ENCODE data around the gene HAPSTR1.
A peak's percentile ranks its signal among the peaks of the same experiment; 100 is the strongest.
"Not testable (repeated sequence)": the region's sequence is repeated elsewhere in the genome, so short reads cannot be mapped to it uniquely, and the experiment has no call there.

HAPSTR1 gene

GRCh38 chr16:9072806-9073341 is 18.6 kb upstream of the HAPSTR1 start:
- no peaks in the 10 kb centered on the region for H3K36me3 ChIP-seq
- no peaks in the 10 kb centered on the region for H3K9me3 ChIP-seq
- H3K27ac ChIP-seq, result peak overlapping the region; percentile 1
- no peak for TF ChIP-seq CTCF (IDR thresholded peaks at IDR 0.05)
- no peak overlapping the region for H3K4me3 ChIP-seq (ENCODE audit: low read depth in 1 of 2, low read length in 1 of 2)
- H3K27me3 ChIP-seq, result no peaks in the 10 kb centered on the region
- H3K4me1 ChIP-seq (ENCODE audit: control insufficient read depth in 1 of 2, insufficient read depth in 1 of 2, low read depth in 1 of 2, low read length in 1 of 2), result peaks cover 19 to 26% of the 10 kb centered on the region in 2 experiments

- H3K27ac ChIP-seq, result no peak overlapping the region
- H3K36me3 ChIP-seq, result no peaks in the 10 kb centered on the region
- peaks cover 43 to 51% of the 10 kb centered on the region in 2 experiments for H3K4me1 ChIP-seq (ENCODE audit: control insufficient read depth in 1 of 2, insufficient read depth in 1 of 2, low read depth in 1 of 2, low read length in 1 of 2)
These were observed 16.0 kb upstream of the HAPSTR1 start for GRCh38 chr16:9075299-9076071.

GRCh38 chr16:9077091-9077809 is 14.2 kb upstream of the HAPSTR1 start:
- peak; percentile 18 for TF ChIP-seq CTCF (IDR thresholded peaks at IDR 0.05)
- H3K27ac ChIP-seq, result peak overlapping the region; percentile 96

More at GRCh38 chr16:9075299-9076071, 16.0 kb upstream of the HAPSTR1 start:
- no peak overlapping the region for H3K4me3 ChIP-seq (ENCODE audit: low read depth in 1 of 2, low read length in 1 of 2)
- TF ChIP-seq CTCF (IDR thresholded peaks at IDR 0.05), result no peak
- no peaks in the 10 kb centered on the region for H3K9me3 ChIP-seq
- H3K27me3 ChIP-seq, result no peaks in the 10 kb centered on the region

GRCh38 chr16:9078467-9079429 is 12.7 kb upstream of the HAPSTR1 start:
- not testable (repeated sequence) for H3K36me3 ChIP-seq, H3K27me3 ChIP-seq, H3K9me3 ChIP-seq
- Histone ChIP-seq H3K4me3 (ENCODE audit: low read depth in 1 of 2, low read length in 1 of 2) (peak overlapping the region; percentile 2 to 37), H3K27ac (peak overlapping the region; percentile 96), H3K4me1 (ENCODE audit: control insufficient read depth in 1 of 2, insufficient read depth in 1 of 2, low read depth in 1 of 2, low read length in 1 of 2) (peaks cover 59 to 66% of the 10 kb centered on the region in 2 experiments)

More at GRCh38 chr16:9077091-9077809, 14.2 kb upstream of the HAPSTR1 start:
- Histone ChIP-seq H3K36me3 (no peaks in the 10 kb centered on the region), H3K27me3 (no peaks in the 10 kb centered on the region), H3K9me3 (no peaks in the 10 kb centered on the region), H3K4me1 (ENCODE audit: control insufficient read depth in 1 of 2, insufficient read depth in 1 of 2, low read depth in 1 of 2, low read length in 1 of 2) (peaks cover 59 to 68% of the 10 kb centered on the region in 2 experiments), H3K4me3 (ENCODE audit: low read depth in 1 of 2, low read length in 1 of 2) (peak overlapping the region; percentile 37 to 38)

- TF ChIP-seq CTCF (IDR thresholded peaks at IDR 0.05), result no peak
- H3K36me3 ChIP-seq, result no peaks in the 10 kb centered on the region
- no peaks in the 10 kb centered on the region for H3K27me3 ChIP-seq
- H3K4me1 ChIP-seq (ENCODE audit: control insufficient read depth in 1 of 2, insufficient read depth in 1 of 2, low read depth in 1 of 2, low read length in 1 of 2), result peaks cover 59 to 66% of the 10 kb centered on the region in 2 experiments
- H3K27ac ChIP-seq, result peak overlapping the region; percentile 96
- peak overlapping the region; percentile 1 to 20 for H3K4me3 ChIP-seq (ENCODE audit: low read depth in 1 of 2, low read length in 1 of 2)
- no peaks in the 10 kb centered on the region for H3K9me3 ChIP-seq
These were observed 12.0 kb upstream of the HAPSTR1 start for GRCh38 chr16:9079430-9079812.

Data from neutrophil (primary cell).